Endodermal cell (in vitro differentiated cells): ENCODE measurements around the gene C15orf40. TPM values are rescaled to one million over a fixed set of nuclear protein-coding genes. Genes with fewer than 3 reads are reported as not detected.
"Not testable (repeated sequence)": the region's sequence is repeated elsewhere in the genome, so short reads cannot be mapped to it uniquely, and the experiment has no call there.

Experiments used
- DNase-seq: peaks from one replicate; pipeline ENCODE4 v3.0.0-alpha.2; 2017
- H3K27ac ChIP-seq: 2 replicates; pipeline ENCODE4 v1.5.1; 2013; ENCODE audit warnings: mild to moderate bottlenecking, low read depth, low read length, moderate library complexity
- H3K27me3 ChIP-seq: 2 replicates; pipeline ENCODE4 v1.6.1; 2013; ENCODE audit warnings: mild to moderate bottlenecking, low read length, moderate library complexity; ENCODE audit not compliant: insufficient read depth, control insufficient read depth, poor library complexity, severe bottlenecking
- H3K36me3 ChIP-seq: 2 replicates; pipeline ENCODE4 v1.7.0; 2013; ENCODE audit warnings: mild to moderate bottlenecking, low read length, moderate library complexity; ENCODE audit not compliant: control insufficient read depth, insufficient read depth
- H3K4me1 ChIP-seq: one replicate; pipeline ENCODE4 v1.7.0; 2013; ENCODE audit warnings: low read length; ENCODE audit not compliant: control insufficient read depth, insufficient read depth
- H3K4me3 ChIP-seq: 2 replicates; pipeline ENCODE4 v1.5.1; 2013; ENCODE audit warnings: mild to moderate bottlenecking, low read length, moderate library complexity
- H3K9ac ChIP-seq: 2 replicates; pipeline ENCODE4 v1.6.1; 2013; ENCODE audit warnings: mild to moderate bottlenecking, low read length, moderate library complexity; ENCODE audit not compliant: poor library complexity, severe bottlenecking; ENCODE audit errors: extremely low read depth
- H3K9me3 ChIP-seq: 2 replicates; pipeline ENCODE4 v1.6.1; 2013; ENCODE audit warnings: mild to moderate bottlenecking, low read length, moderate library complexity; ENCODE audit not compliant: control insufficient read depth
- H3K27ac Mint-ChIP-seq: 2 replicates; pipeline ENCODE4 v1.8.0; 2020; ENCODE audit warnings: mixed read lengths
- H3K27me3 Mint-ChIP-seq: 2 replicates; pipeline ENCODE4 v1.8.0; 2021; ENCODE audit warnings: mild to moderate bottlenecking, mixed read lengths; ENCODE audit not compliant: insufficient read depth
- H3K36me3 Mint-ChIP-seq: 2 replicates; pipeline ENCODE4 v1.8.0; 2020; ENCODE audit warnings: low read depth, mixed read lengths
- H3K4me1 Mint-ChIP-seq: 2 replicates; pipeline ENCODE4 v1.8.0; 2020; ENCODE audit warnings: mixed read lengths
- H3K4me3 Mint-ChIP-seq: 2 replicates; pipeline ENCODE4 v1.8.0; 2020; ENCODE audit warnings: mild to moderate bottlenecking, moderate library complexity, mixed read lengths
- H3K9me3 Mint-ChIP-seq: 2 replicates; pipeline ENCODE4 v1.8.0; 2020; ENCODE audit warnings: mild to moderate bottlenecking, mixed read lengths
- CTCF ChIP-seq: fragments of 200-600 bp; sonication (generic); conservative IDR thresholded peaks from 2 replicates; pipeline ENCODE4 v1.5.0; 2021; ENCODE audit warnings: antibody characterized with exemption, mild to moderate bottlenecking
- WGBS, 2 experiments: methylation state at CpG; one replicate each; pipeline versions ENCODE4 v1.1.5 to v1.1.7; 2013; ENCODE audit warnings: missing lambda C conversion rate in 2 of 2, mixed read lengths in 1 of 2; ENCODE audit not compliant: insufficient coverage in 1 of 2, insufficient read length in 1 of 2; 5-methylcytosine and 5-hydroxymethylcytosine counted together
- total RNA-seq, 2 donors: library from RNA; stranded (reverse); fragmentation: NEBNext Ultra II Directional in 1 of 2; extraction: Animal tissue kit (Norgen Biotek cat#: 25700) in 1 of 2; gene quantifications; 2 replicates in 1 of 2; 3 replicates in 1 of 2; pipeline ENCODE4 v1.2.1, GENCODE V29; 2021

Gene C15orf40
- total RNA-seq, 2 donors from 2014 or later: 15.5 to 17.7 TPM

- Mint-ChIP-seq H3K27me3 (no peaks in the 10 kb centered on the region), H3K36me3 (no peaks in the 10 kb centered on the region), H3K27ac (no peak overlapping the region), H3K4me3 (no peak overlapping the region), H3K4me1 (peaks cover 15% of the 10 kb centered on the region), H3K9me3 (no peaks in the 10 kb centered on the region)
- Histone ChIP-seq H3K4me3 (no peak overlapping the region), H3K27ac (no peak overlapping the region), H3K9me3 (no peaks in the 10 kb centered on the region), H3K36me3 (no peaks in the 10 kb centered on the region), H3K27me3 (no peaks in the 10 kb centered on the region), H3K9ac (no peak overlapping the region), H3K4me1 (peaks cover 5% of the 10 kb centered on the region)
- no peak for DNase-seq
- WGBS, 2 experiments: 81 to 94% methylated on average over 3 to 5 of the region's 5 CpGs
- no peak for TF ChIP-seq CTCF
Observed at GRCh38 chr15:82944056-82944455, 67.4 kb downstream of the C15orf40 start.

GRCh38 chr15:82943176-82943575 is 68.3 kb downstream of the C15orf40 start:
- Histone ChIP-seq H3K27ac (no peak overlapping the region), H3K36me3 (no peaks in the 10 kb centered on the region), H3K9me3 (no peaks in the 10 kb centered on the region), H3K9ac (no peak overlapping the region), H3K27me3 (no peaks in the 10 kb centered on the region), H3K4me3 (no peak overlapping the region), H3K4me1 (peaks cover 5% of the 10 kb centered on the region)
- Mint-ChIP-seq H3K4me1 (peaks cover 15% of the 10 kb centered on the region), H3K27ac (no peak overlapping the region), H3K9me3 (no peaks in the 10 kb centered on the region), H3K27me3 (peaks cover 3% of the 10 kb centered on the region), H3K36me3 (no peaks in the 10 kb centered on the region), H3K4me3 (no peak overlapping the region)
- peak; percentile 49 for TF ChIP-seq CTCF
- 90 to 93% methylated on average over 2 to 3 of the region's 3 CpGs for WGBS, 2 experiments
- no peak for DNase-seq

- no peak overlapping the region for H3K4me3 Mint-ChIP-seq
- Histone ChIP-seq H3K9me3 (no peaks in the 10 kb centered on the region), H3K36me3 (no peaks in the 10 kb centered on the region), H3K27me3 (no peaks in the 10 kb centered on the region), H3K9ac (no peak overlapping the region), H3K4me3 (no peak overlapping the region), H3K4me1 (peaks cover 5% of the 10 kb centered on the region), H3K27ac (no peak overlapping the region)
- no peaks in the 10 kb centered on the region for H3K36me3 Mint-ChIP-seq
- H3K27me3 Mint-ChIP-seq: peaks cover 3% of the 10 kb centered on the region
- peaks cover 15% of the 10 kb centered on the region for H3K4me1 Mint-ChIP-seq
- 93 to 96% methylated on average over 3 to 7 of the region's 8 CpGs for WGBS, 2 experiments
- no peak for DNase-seq
- TF ChIP-seq CTCF: no peak
- no peaks in the 10 kb centered on the region for H3K9me3 Mint-ChIP-seq
- no peak overlapping the region for H3K27ac Mint-ChIP-seq
Observed at GRCh38 chr15:82942691-82943090, 68.7 kb downstream of the C15orf40 start.

- 97% methylated on average over 6 of the region's 6 CpGs for WGBS, 2 experiments
- not testable (repeated sequence) for H3K36me3 Mint-ChIP-seq, H3K9ac ChIP-seq, H3K9me3 ChIP-seq, H3K4me3 Mint-ChIP-seq, H3K27me3 ChIP-seq, H3K9me3 Mint-ChIP-seq, H3K4me3 ChIP-seq, H3K4me1 ChIP-seq, H3K27me3 Mint-ChIP-seq, H3K27ac Mint-ChIP-seq, H3K27ac ChIP-seq, H3K36me3 ChIP-seq, DNase-seq
- H3K4me1 Mint-ChIP-seq: peaks cover 12% of the 10 kb centered on the region
Observed at GRCh38 chr15:82939678-82940077, 71.8 kb downstream of the C15orf40 start.
